Skeletal muscle satellite cell (primary cell): ENCODE results near the gene ERAP2.

Experiments used
- H3K27me3 ChIP-seq: 2 replicates; pipeline ENCODE4 v1.7.0; 2013; ENCODE audit warnings: low read length; ENCODE audit not compliant: control insufficient read depth, insufficient read depth
- H3K36me3 ChIP-seq: 2 replicates; pipeline ENCODE4 v1.7.0; 2013; ENCODE audit warnings: mild to moderate bottlenecking, control low read depth, low read length; ENCODE audit not compliant: insufficient read depth
- H3K4me1 ChIP-seq: 2 replicates; pipeline ENCODE4 v1.7.0; 2013; ENCODE audit warnings: low read length; ENCODE audit not compliant: control insufficient read depth, insufficient read depth
- H3K4me2 ChIP-seq: 2 replicates; pipeline ENCODE4 v1.7.0; 2013; ENCODE audit warnings: mild to moderate bottlenecking, low read length
- H3K4me3 ChIP-seq: 2 replicates; pipeline ENCODE4 v1.7.0; 2013; ENCODE audit warnings: low read length
- H3K9ac ChIP-seq: 2 replicates; pipeline ENCODE4 v1.7.0; 2013; ENCODE audit warnings: mild to moderate bottlenecking, low read depth, low read length, moderate library complexity
- H3K9me3 ChIP-seq: replicated peaks from 2 replicates; pipeline ENCODE4 v1.7.0; 2013; ENCODE audit warnings: mild to moderate bottlenecking, control low read depth, low read length

Gene ERAP2

DNA sequence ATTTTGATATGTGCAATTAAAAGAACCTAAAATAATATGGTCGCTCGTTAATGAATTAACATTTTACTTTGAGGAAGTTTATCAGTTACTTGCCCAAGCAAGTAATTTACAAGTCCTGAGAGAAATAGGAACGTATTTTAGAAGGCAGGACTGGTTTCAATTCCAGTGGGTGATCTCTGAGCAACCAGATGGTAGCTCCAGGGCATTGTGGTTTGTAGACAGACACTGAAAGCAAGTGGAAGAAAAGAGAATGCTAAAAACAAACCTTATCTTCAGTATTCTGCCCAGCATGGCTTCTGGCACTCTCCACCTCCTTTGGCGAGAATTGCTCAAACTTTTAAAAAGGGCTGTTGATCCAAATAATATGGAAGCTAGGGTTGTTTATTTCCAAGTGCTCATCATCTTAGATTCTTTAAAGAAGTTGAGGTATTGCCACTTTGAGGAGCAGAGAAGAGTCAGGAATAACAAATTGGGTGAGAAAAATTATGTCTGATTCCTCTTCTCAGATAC is 31.8 kb upstream of the ERAP2 start:
- H3K4me1 ChIP-seq = no peaks in the 10 kb centered on the region
- no peak overlapping the region for H3K4me2 ChIP-seq
- no peaks in the 10 kb centered on the region for H3K27me3 ChIP-seq
- no peak overlapping the region for H3K4me3 ChIP-seq
- H3K36me3 ChIP-seq = no peaks in the 10 kb centered on the region
- no peaks in the 10 kb centered on the region for H3K9me3 ChIP-seq
- no peak overlapping the region for H3K9ac ChIP-seq

GRCh38 chr5:96851312-96852062 is 24.8 kb upstream of the ERAP2 start:
- Histone ChIP-seq H3K4me3 (no peak overlapping the region), H3K36me3 (no peaks in the 10 kb centered on the region), H3K9ac (no peak overlapping the region), H3K4me2 (no peak overlapping the region), H3K4me1 (peaks cover 19% of the 10 kb centered on the region), H3K27me3 (no peaks in the 10 kb centered on the region), H3K9me3 (no peaks in the 10 kb centered on the region)

GRCh38 chr5:96852759-96853158 is 23.5 kb upstream of the ERAP2 start:
- Histone ChIP-seq H3K27me3 (no peaks in the 10 kb centered on the region), H3K4me2 (no peak overlapping the region), H3K4me1 (peaks cover 19% of the 10 kb centered on the region), H3K9ac (no peak overlapping the region), H3K4me3 (no peak overlapping the region), H3K9me3 (no peaks in the 10 kb centered on the region), H3K36me3 (no peaks in the 10 kb centered on the region)

DNA sequence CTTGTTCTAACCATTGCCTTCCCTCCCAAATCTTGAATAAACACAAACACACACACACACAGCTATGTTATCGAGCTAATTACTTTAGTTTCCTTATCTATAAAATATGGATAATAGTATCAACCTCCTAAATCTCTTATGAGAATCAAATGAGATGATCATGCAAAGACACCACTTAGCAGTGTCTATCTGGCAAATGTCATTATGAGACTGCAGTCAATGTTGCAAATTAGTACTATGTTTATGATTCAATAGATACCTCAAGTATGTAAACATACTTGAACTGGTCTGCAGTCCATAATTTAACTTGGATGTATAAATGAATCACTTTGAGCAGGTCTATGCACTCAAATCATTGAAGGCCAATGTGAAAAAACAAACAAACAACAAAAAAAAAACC is 22.2 kb upstream of the ERAP2 start:
- no peaks in the 10 kb centered on the region for H3K27me3 ChIP-seq
- H3K4me2 ChIP-seq = no peak overlapping the region
- H3K9ac ChIP-seq = no peak overlapping the region
- no peaks in the 10 kb centered on the region for H3K36me3 ChIP-seq
- no peaks in the 10 kb centered on the region for H3K9me3 ChIP-seq
- no peak overlapping the region for H3K4me3 ChIP-seq
- peaks cover 19% of the 10 kb centered on the region for H3K4me1 ChIP-seq

GRCh38 chr5:96855031-96855872 is 21.0 kb upstream of the ERAP2 start:
- H3K4me1 ChIP-seq = peaks cover 19% of the 10 kb centered on the region
- H3K4me3 ChIP-seq = peak overlapping the region; percentile 32

DNA sequence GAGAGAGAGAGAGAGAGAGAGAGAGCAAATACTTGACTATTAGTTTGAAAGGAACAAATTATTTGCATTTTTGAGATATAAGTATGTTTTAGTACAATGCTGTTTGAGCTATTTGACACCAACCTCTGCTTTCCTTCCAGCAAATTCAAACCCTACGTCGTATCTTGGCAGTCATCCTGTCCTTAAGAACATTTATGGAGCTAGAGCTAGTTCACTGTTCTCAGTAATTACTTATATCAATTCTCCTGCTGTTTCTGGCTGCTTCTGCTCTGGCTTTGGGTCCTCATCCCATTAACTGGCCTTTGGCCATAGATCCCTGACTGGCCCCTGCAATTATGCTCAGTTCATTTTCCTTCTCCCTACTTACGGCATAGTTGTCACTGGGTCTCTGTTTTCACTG is 19.9 kb upstream of the ERAP2 start:
- Histone ChIP-seq H3K36me3 (no peaks in the 10 kb centered on the region), H3K9me3 (no peaks in the 10 kb centered on the region), H3K4me2 (no peak overlapping the region), H3K4me1 (peaks cover 19% of the 10 kb centered on the region), H3K4me3 (no peak overlapping the region), H3K27me3 (no peaks in the 10 kb centered on the region), H3K9ac (no peak overlapping the region)

More at GRCh38 chr5:96855031-96855872, 21.0 kb upstream of the ERAP2 start:
- no peaks in the 10 kb centered on the region for H3K9me3 ChIP-seq
- no peaks in the 10 kb centered on the region for H3K27me3 ChIP-seq
- H3K36me3 ChIP-seq = no peaks in the 10 kb centered on the region
- H3K9ac ChIP-seq = no peak overlapping the region
- peak overlapping the region; percentile 76 for H3K4me2 ChIP-seq

DNA sequence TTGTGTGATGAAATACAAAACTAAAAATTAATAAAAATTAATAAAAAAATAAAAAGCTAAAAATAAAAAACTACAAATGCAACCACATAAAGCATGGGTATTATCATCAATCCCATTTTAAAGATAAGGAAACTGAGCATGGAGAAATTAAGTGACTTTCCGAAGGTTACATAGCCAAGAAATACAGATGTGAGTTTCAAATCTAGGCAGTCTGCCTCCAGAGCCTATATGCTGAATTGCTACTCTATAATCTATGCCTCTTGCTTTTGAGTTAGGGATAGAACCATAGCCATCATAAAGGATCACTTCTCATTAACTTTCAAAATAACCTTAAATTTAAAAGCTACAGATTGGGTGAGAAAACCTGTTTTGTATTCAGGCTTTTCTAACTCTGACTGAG is 18.8 kb upstream of the ERAP2 start:
- H3K4me2 ChIP-seq = no peak overlapping the region
- no peak overlapping the region for H3K9ac ChIP-seq
- no peak overlapping the region for H3K4me3 ChIP-seq
- H3K27me3 ChIP-seq = no peaks in the 10 kb centered on the region
- no peaks in the 10 kb centered on the region for H3K36me3 ChIP-seq
- peaks cover 19% of the 10 kb centered on the region for H3K4me1 ChIP-seq
- no peaks in the 10 kb centered on the region for H3K9me3 ChIP-seq

DNA sequence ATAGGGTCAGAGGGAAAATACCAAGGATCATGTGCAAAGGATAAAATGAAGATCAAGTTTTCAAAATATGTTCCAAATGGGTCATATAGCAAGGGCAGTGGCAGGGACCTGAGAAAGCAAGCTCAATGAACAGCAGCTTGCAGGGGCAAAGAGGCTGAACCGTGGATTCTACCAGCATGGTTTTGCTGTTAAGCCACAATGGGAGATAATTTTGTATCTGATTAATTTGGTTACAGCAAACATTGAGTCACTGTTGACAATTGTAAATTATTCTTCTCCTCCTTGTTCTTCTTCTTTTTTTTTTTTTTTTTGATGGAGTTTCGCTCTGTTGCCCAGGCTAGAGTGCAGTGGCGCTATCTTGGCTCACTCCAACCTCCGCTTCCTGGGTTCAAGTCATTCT is 18.4 kb upstream of the ERAP2 start:
- Histone ChIP-seq H3K4me2 (no peak overlapping the region), H3K9ac (no peak overlapping the region), H3K4me3 (no peak overlapping the region), H3K9me3 (no peaks in the 10 kb centered on the region), H3K4me1 (peaks cover 17% of the 10 kb centered on the region), H3K36me3 (no peaks in the 10 kb centered on the region), H3K27me3 (no peaks in the 10 kb centered on the region)

DNA sequence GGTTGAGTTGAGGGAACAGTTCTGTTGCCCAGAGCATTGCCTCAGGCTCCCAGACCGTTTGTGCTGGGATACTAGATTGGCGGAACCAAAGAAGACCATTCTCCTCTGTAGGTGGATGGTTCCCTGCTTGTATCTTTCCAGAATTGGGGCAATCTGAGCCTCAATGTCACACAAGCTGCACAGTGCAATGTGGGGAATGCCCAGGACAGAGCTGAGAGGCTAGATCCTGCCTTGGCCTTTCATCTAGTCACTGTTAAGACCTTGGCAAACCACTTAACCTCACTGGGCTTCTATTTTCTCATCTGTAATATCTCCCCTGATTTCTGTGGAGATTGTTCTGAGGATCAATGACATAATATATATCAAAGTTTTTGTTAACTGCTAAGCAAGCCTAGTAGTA is 16.9 kb upstream of the ERAP2 start:
- Histone ChIP-seq H3K4me2 (no peak overlapping the region), H3K4me1 (peaks cover 15% of the 10 kb centered on the region), H3K9ac (no peak overlapping the region)

DNA sequence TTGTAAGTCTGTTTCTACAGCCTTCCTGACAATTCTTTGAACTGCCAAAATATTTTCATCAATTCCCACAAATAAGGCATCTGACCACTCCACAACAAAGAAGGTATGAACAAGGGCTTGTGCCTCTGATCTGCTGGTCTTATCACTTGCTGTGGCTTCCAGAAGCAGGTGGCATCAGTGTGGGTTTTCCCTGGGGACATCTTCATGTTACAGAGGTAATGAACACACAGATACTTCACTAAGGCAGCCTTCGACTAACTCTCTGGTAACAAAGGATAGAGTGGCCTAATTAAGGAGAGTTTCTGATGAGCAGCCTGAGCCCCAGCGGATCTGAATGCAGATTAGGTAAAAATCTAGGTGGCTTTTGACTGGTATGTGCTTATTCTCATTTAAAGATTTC is 15.2 kb upstream of the ERAP2 start:
- no peak overlapping the region for H3K4me2 ChIP-seq
- H3K9me3 ChIP-seq = no peaks in the 10 kb centered on the region
- no peaks in the 10 kb centered on the region for H3K36me3 ChIP-seq
- H3K4me3 ChIP-seq = no peak overlapping the region
- no peak overlapping the region for H3K9ac ChIP-seq
- H3K27me3 ChIP-seq = no peaks in the 10 kb centered on the region
- H3K4me1 ChIP-seq = no peaks in the 10 kb centered on the region

More for the DNA sequence above, 16.9 kb upstream of the ERAP2 start:
- H3K9me3 ChIP-seq = no peaks in the 10 kb centered on the region
- H3K4me3 ChIP-seq = no peak overlapping the region
- H3K36me3 ChIP-seq = no peaks in the 10 kb centered on the region
- H3K27me3 ChIP-seq = no peaks in the 10 kb centered on the region

DNA sequence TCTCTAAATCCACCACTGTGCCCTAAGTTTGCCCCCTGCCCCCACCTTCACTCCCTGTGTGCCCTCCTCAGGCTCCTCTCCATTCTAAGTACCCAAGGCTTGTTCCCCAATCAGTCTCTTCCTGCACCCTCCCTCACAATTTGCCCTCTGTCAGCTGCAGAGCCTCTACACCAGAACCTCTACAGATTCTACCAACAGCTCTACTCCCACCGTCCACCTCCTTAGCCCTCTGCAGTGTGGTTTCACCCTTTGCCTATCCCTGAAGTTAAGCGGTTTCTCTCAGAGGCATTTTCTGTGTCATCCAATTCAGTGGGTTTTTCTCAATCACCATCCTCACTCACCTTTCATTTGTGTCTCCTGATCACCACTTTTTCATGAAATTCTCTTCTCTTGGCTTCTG is 13.2 kb upstream of the ERAP2 start:
- no peaks in the 10 kb centered on the region for H3K4me1 ChIP-seq
- H3K9ac ChIP-seq = no peak overlapping the region
- no peaks in the 10 kb centered on the region for H3K27me3 ChIP-seq
- no peak overlapping the region for H3K4me2 ChIP-seq
- H3K36me3 ChIP-seq = no peaks in the 10 kb centered on the region
- H3K9me3 ChIP-seq = no peaks in the 10 kb centered on the region
- H3K4me3 ChIP-seq = no peak overlapping the region
